Liver (tissue), 9 donors: ENCODE data around the gene GGT6. TPM values are rescaled to one million over a fixed set of nuclear protein-coding genes. Genes with fewer than 3 reads are reported as not detected.

Source experiments
- DNase-seq: peaks from one replicate; pipeline ENCODE4 v3.0.0-alpha.2; 2017; ENCODE audit warnings: low spot score
- H3K27ac ChIP-seq, 2 donors: one replicate each; pipeline ENCODE4 v1.7.0; 2013; ENCODE audit warnings: inconsistent platforms in 2 of 2, low read length in 2 of 2, control low read depth in 1 of 2, low read depth in 1 of 2, mild to moderate bottlenecking in 1 of 2
- H3K27me3 ChIP-seq, 4 donors: one replicate each; pipeline versions ENCODE4 v1.6.1 to v1.7.0; 2013; ENCODE audit warnings: low read length in 3 of 4, inconsistent platforms in 1 of 4, mild to moderate bottlenecking in 1 of 4, moderate library complexity in 1 of 4; ENCODE audit not compliant: control insufficient read depth in 4 of 4, insufficient read depth in 4 of 4
- H3K36me3 ChIP-seq, 4 donors: one replicate each; pipeline versions ENCODE4 v1.6.1 to v1.7.0; 2013; ENCODE audit warnings: low read length in 3 of 4, mild to moderate bottlenecking in 3 of 4, low read depth in 1 of 4, moderate library complexity in 1 of 4; ENCODE audit not compliant: control insufficient read depth in 4 of 4, insufficient read depth in 3 of 4
- H3K4me1 ChIP-seq, 4 donors: one replicate each; pipeline versions ENCODE4 v1.6.1 to v1.7.0; 2013; ENCODE audit warnings: low read length in 3 of 4, mild to moderate bottlenecking in 3 of 4, moderate library complexity in 1 of 4; ENCODE audit not compliant: control insufficient read depth in 4 of 4, insufficient read depth in 4 of 4
- H3K4me3 ChIP-seq, 3 donors: one replicate each; pipeline versions ENCODE4 v1.6.1 to v1.7.0; 2013; ENCODE audit warnings: low read length in 3 of 3, control low read depth in 1 of 3, low read depth in 1 of 3, mild to moderate bottlenecking in 1 of 3
- H3K9ac ChIP-seq, 2 donors: one replicate each; pipeline ENCODE4 v1.7.0; 2013; ENCODE audit warnings: low read length in 2 of 2, mild to moderate bottlenecking in 2 of 2, moderate library complexity in 2 of 2, control low read depth in 1 of 2, low read depth in 1 of 2
- H3K9me3 ChIP-seq, 4 donors: one replicate each; pipeline versions ENCODE4 v1.6.1 to v1.7.0; 2013; ENCODE audit warnings: low read length in 3 of 4; ENCODE audit not compliant: control insufficient read depth in 4 of 4
- EGR1 ChIP-seq, 2 donors: IDR thresholded peaks; 2 replicates each; pipeline ENCODE4 v1.6.1; 2016 to 2018; ENCODE audit warnings: antibody characterized with exemption in 2 of 2, low read depth in 2 of 2
- FOXA2 ChIP-seq: IDR thresholded peaks from 2 replicates; pipeline ENCODE4 v1.6.1; 2016; ENCODE audit warnings: antibody characterized with exemption
- HNF4A ChIP-seq, 2 donors: conservative IDR thresholded peaks; 2 replicates each; pipeline ENCODE4 v1.6.1; 2016; ENCODE audit warnings: antibody characterized with exemption in 2 of 2, mild to moderate bottlenecking in 2 of 2
- NR2F2 ChIP-seq: IDR thresholded peaks from 2 replicates; pipeline ENCODE4 v1.6.1; 2016; ENCODE audit warnings: antibody characterized with exemption
- RAD21 ChIP-seq, 2 donors: IDR thresholded peaks; 2 replicates each; pipeline ENCODE4 v1.6.1; 2016; ENCODE audit warnings: antibody characterized with exemption in 2 of 2, mild to moderate bottlenecking in 2 of 2
- RXRA ChIP-seq, 2 donors: IDR thresholded peaks; 2 replicates each; pipeline ENCODE4 v1.6.1; 2017 to 2018; ENCODE audit warnings: antibody characterized with exemption in 2 of 2, mild to moderate bottlenecking in 1 of 2
- SP1 ChIP-seq: IDR thresholded peaks from 2 replicates; pipeline ENCODE4 v1.6.1; 2018; ENCODE audit warnings: antibody characterized with exemption, mild to moderate bottlenecking
- YY1 ChIP-seq: IDR thresholded peaks from 2 replicates; pipeline ENCODE4 v1.6.1; 2016; ENCODE audit warnings: antibody characterized with exemption, mild to moderate bottlenecking
- WGBS: extraction: QIAGEN DNeasy Blood & Tissue Kit; methylation state at CpG from one replicate; pipeline ENCODE4 v1.1.7; 2013; 5-methylcytosine and 5-hydroxymethylcytosine counted together
- polyA plus RNA-seq, 2 donors: library from polyadenylated mRNA; stranded (reverse) in 1 of 2; unstranded in 1 of 2; fragments of 200-250 nt in 1 of 2; fragments of >200 nt in 1 of 2; fragmentation: Nextera tagmentation in 1 of 2; extraction: Ambion mirVana in 1 of 2; gene quantifications; one replicate each; pipeline versions ENCODE4 v1.2.1 to v1.2.3, GENCODE V29; 2013 to 2015
- total RNA-seq, 2 donors: library from RNA; depleted of rRNA; stranded (reverse); fragments of >200 nt; gene quantifications; one replicate each; pipeline ENCODE4 v1.2.3, GENCODE V29; 2014
- donor health status: healthy.
- donor health status: healthy.
- donor health status: healthy.
- donor health status: healthy.
- donor health status: healthy.

Gene GGT6
- total and polyA plus RNA-seq, 4 donors = 0.19 to 1.1 (median 0.53) TPM

DNA sequence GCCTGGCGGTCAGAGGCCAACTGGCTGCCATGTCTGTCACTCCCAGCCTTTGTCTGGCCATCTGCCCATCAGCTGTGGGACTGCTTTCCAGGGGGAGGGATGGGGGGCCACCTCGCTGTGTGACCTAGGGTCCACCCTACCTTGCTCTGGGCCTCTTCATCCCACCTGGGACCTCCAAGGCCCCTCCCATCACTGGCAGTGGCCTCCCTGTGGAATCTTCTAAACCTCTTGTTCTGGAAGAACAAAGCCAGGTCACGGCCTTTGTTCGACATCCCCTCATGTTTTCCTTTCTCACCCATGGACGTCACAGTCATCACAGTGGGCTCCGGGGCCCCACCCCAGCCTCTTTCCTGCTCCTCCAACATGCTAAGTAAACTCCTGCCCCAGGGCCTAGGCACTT is 37.7 kb downstream of the GGT6 start:
- H3K4me1 ChIP-seq = peaks cover 0 to 2% (median 0%) of the 10 kb centered on the region in 4 donors
- no peaks in the 10 kb centered on the region for H3K9me3 ChIP-seq
- TF ChIP-seq EGR1 (IDR thresholded peaks at IDR 0.05; ENCODE audit: low read depth in 2 of 2) = no peak
- TF ChIP-seq SP1 = no peak
- TF ChIP-seq NR2F2 = peak; percentile 64
- H3K27ac ChIP-seq = no peak overlapping the region
- H3K9ac ChIP-seq = no peak overlapping the region
- no peak overlapping the region for H3K4me3 ChIP-seq
- no peaks in the 10 kb centered on the region for H3K36me3 ChIP-seq
- DNase-seq = no peak
- WGBS = 83% methylated on average over 6 of the region's 6 CpGs
- no peaks in the 10 kb centered on the region for H3K27me3 ChIP-seq

DNA sequence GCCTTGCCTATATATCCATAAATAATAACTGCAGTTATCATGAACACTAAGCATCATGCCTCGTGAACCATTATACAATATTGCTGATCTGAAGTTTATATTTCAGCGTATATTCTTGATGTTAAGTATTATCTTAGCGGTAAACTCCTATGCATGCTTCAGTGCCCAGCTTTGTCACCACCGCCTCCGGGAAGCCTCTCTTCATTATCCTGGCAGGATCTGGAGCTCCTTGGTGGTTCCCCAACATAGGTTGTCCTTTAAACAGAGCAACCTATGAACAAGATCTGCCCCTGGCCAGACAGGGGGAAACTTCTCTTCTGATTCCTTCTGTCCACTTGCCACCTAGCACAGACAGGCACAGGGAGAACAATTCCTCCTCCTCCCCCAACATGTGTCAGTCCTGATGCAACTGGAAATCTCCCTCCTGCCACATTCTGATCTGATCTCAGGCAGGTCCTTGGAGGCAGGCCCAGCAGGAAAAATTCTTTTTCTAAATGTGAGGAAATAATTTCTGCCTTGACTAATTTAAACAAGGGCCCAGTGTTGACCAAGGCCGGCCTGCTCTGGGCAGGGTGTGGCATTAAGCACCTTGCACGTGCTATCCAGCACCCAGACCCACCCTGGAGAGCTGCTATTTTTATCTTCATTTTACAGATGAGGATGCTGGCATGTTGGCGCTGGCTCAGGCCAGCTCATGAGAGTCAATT is 39.3 kb downstream of the GGT6 start:
- WGBS = 88% methylated on average over 8 of the region's 8 CpGs
- peaks cover 0 to 2% (median 0%) of the 10 kb centered on the region in 4 donors for H3K4me1 ChIP-seq
- H3K4me3 ChIP-seq = no peak overlapping the region
- no peaks in the 10 kb centered on the region for H3K9me3 ChIP-seq
- no peak for DNase-seq
- TF ChIP-seq RAD21 (IDR thresholded peaks at IDR 0.05) (peak in 1 of 2 donors; percentile 5), HNF4A (conservative IDR thresholded peaks at IDR 0.05) (no peak)
- no peaks in the 10 kb centered on the region for H3K36me3 ChIP-seq
- H3K27ac ChIP-seq = peak overlapping the region in 1 of 2 donors; percentile 16
- H3K9ac ChIP-seq = no peak overlapping the region
- no peaks in the 10 kb centered on the region for H3K27me3 ChIP-seq

DNA sequence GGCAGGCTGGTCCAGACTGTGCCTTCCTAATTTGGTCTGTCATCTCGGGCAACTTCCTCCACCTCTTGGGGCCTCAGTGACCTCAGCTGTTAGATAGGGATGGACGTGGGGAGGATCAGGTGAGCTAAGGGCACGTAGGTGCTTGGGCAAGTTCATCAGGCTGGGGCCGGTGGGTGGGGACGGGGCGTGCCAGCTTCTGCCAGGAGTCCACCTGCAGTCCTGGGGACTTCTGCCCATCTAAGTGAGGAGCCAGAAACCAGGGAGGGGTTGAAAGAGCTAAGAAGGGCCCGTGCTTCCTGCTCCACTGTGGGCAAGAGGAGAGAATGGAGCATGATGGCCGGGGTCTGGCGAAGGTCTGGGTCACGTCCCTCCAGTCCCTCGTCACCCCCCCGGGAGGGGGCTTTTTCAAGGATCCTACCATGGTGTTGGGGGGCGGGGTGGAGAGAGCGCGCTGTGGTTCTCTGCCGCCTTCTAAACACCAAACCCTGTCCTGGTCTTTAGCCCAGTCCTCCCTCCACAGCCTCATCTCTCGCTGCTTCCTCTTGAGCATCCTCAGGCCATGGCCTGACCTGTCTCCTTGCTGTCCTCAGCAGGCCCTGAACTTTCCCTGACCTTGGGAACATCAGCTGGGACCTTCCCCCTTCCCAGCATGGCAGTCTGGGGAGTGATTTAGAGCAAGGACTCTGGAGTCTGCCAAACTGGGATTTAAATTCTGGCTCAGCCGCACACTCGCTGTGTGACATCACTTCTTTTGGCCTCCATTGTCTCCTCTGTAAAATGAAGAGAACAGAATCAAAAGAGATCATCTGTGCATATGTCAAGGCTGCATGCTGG is 40.1 kb downstream of the GGT6 start:
- H3K27ac ChIP-seq = peak overlapping the region; percentile 41 to 57
- 82% methylated on average over 19 of the region's 19 CpGs for WGBS
- DNase-seq = no peak
- no peaks in the 10 kb centered on the region for H3K9me3 ChIP-seq
- H3K9ac ChIP-seq = no peak overlapping the region
- peaks cover 0 to 2% (median 0%) of the 10 kb centered on the region in 4 donors for H3K4me1 ChIP-seq
- TF ChIP-seq NR2F2 = peak; percentile 88
- peak; percentile 78 to 90 for TF ChIP-seq RXRA (IDR thresholded peaks at IDR 0.05)
- TF ChIP-seq SP1 = peak; percentile 32
- no peak for TF ChIP-seq FOXA2
- no peaks in the 10 kb centered on the region for H3K36me3 ChIP-seq
- H3K4me3 ChIP-seq = no peak overlapping the region
- H3K27me3 ChIP-seq = no peaks in the 10 kb centered on the region

GRCh38 chr17:4519361-4519788 is 41.0 kb downstream of the GGT6 start:
- no peak for DNase-seq
- WGBS = 73% methylated on average over 14 of the region's 14 CpGs
- H3K27ac ChIP-seq = peak overlapping the region; percentile 57 to 59
- H3K4me3 ChIP-seq = no peak overlapping the region
- no peaks in the 10 kb centered on the region for H3K27me3 ChIP-seq
- no peak overlapping the region for H3K9ac ChIP-seq
- H3K9me3 ChIP-seq = no peaks in the 10 kb centered on the region
- H3K4me1 ChIP-seq = peaks cover 0 to 2% (median 0%) of the 10 kb centered on the region in 4 donors
- H3K36me3 ChIP-seq = no peaks in the 10 kb centered on the region
- peak in 1 of 2 donors; percentile 10 for TF ChIP-seq RAD21 (IDR thresholded peaks at IDR 0.05)
- TF ChIP-seq YY1 = no peak
